IPS-18c (cell line): ENCODE measurements around the gene GFER.
"Not testable (repeated sequence)": the region's sequence is repeated elsewhere in the genome, so short reads cannot be mapped to it uniquely, and the experiment has no call there.

Experiments used
- H3K4me3 ChIP-seq: 2 replicates; pipeline ENCODE4 v1.7.0; 2013; ENCODE audit warnings: low read depth, mild to moderate bottlenecking, low read length, moderate library complexity; ENCODE audit not compliant: insufficient read depth
- H3K9me3 ChIP-seq: one replicate; pipeline ENCODE4 v1.6.1; 2013; ENCODE audit warnings: mild to moderate bottlenecking, low read length, moderate library complexity; ENCODE audit not compliant: control insufficient read depth, insufficient read depth

Gene GFER

DNA sequence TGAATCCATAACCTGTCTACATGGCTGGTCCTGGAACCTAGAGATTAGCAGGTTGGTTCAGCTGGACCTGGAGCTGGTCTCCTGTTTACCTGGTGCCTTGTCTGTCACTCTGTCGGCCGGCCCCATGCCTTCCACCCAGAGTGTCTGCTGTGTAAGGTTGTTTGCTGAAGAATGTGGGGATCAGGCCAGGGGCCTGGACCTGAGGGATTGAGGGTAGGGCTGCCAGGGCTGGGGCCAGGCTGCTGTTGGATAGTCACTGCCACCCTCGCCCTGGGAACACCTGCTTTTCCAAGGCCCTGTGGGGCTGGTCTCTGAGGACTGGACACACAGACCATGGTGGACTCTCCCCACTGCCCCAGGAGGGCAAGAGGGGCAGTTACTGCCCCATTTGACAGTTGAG lies 44.2 kb downstream of the GFER start:
- Histone ChIP-seq H3K4me3 (no peak overlapping the region), H3K9me3 (no peaks in the 10 kb centered on the region)

DNA sequence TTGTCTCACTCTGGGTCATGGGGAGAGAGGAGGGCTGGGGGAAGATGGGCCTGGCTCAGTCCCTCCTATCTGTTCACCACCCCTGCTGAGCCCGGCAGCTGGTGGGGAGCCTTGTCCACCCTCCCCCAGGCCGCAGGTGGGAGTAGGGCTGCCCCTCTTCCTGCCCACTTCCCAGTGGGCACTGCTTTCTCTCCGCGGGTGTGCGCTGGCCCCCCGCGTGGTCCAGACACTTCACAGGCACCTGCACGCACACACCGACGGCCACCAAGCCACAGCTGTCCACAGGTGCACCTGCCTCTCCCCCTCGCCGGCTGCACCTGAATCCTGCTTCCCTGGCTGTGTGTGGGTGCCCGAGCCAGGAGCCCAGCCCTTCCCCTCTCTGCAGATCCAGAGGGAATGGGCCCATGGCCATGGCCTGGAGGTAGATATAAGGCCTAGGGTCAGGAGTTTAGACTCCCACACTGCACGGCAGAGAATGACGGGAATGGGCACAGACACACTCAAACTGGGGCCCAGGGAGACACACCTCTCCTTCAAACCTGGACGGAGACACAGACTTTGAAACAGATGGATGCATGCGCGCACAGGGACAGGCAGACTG lies 44.7 kb downstream of the GFER start:
- no peak overlapping the region for H3K4me3 ChIP-seq
- no peaks in the 10 kb centered on the region for H3K9me3 ChIP-seq

DNA sequence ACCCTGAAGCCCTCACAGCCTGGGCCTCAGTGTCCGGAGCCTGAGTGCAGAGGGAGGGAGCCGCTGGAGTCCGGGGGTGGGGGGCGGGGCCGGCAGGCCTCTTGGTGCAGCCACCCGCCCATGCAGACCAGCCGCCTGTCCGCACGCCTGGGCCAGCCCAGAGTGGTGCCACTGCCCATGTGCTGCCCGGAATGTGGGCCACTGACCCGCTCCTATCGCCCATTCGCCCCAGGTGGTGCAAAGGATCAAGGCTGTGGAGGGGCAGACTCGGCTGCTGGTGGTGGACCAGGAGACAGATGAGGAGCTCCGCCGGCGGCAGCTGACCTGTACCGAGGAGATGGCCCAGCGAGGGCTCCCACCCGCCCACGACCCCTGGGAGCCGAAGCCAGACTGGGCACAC lies 45.4 kb downstream of the GFER start:
- H3K4me3 ChIP-seq = no peak overlapping the region

GRCh38 chr16:2030036-2030435 lies 46.0 kb downstream of the GFER start:
- Histone ChIP-seq H3K4me3 (no peak overlapping the region), H3K9me3 (no peaks in the 10 kb centered on the region)

More for the DNA sequence above, 45.4 kb downstream of the GFER start:
- no peaks in the 10 kb centered on the region for H3K9me3 ChIP-seq

- H3K4me3 ChIP-seq = no peak overlapping the region
- no peaks in the 10 kb centered on the region for H3K9me3 ChIP-seq
Measured at GRCh38 chr16:2031081-2031577, 47.1 kb downstream of the GFER start.

DNA sequence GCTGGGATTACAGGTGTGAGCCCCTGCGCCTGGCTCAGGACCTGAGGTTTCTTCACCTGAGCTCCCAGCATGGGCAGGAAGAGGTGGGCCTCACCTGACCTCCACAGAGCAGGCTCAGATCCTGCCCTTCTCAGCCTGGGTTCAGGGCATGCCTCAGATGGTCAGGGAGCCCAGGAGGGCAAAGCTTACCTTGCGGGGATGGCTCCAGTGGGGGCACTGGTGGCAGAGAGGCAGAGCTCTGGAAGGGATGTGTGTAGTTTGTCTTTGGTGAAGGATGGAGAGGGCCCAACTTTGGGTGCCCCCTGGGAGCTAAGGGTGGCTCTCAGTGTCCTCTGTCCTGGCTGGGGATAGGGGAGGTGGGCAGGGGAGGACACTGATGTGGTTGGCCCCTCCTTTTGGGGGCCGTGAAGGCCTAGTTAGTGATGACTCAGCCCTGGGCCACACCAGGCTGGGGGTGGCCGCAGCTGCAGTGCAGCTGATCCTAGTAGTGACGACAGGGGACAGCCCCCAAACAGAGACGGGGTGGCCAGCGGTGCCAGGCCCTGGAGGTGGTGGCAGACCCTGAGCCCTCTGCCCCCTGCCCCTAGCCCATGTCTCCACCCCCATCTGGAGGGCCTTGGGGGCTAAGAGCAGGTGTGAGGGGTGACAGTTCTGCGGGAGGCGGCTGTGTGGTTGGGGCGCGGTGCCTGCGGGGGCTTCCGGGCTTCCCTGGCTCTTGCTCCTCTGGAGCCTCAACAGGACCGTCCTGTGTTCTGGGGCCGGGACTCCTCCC lies 48.5 kb downstream of the GFER start:
- Histone ChIP-seq H3K9me3 (no peaks in the 10 kb centered on the region), H3K4me3 (no peak overlapping the region)

- Histone ChIP-seq H3K4me3 (no peak overlapping the region), H3K9me3 (no peaks in the 10 kb centered on the region)
Measured at GRCh38 chr16:2033057-2033908, 49.3 kb downstream of the GFER start.

DNA sequence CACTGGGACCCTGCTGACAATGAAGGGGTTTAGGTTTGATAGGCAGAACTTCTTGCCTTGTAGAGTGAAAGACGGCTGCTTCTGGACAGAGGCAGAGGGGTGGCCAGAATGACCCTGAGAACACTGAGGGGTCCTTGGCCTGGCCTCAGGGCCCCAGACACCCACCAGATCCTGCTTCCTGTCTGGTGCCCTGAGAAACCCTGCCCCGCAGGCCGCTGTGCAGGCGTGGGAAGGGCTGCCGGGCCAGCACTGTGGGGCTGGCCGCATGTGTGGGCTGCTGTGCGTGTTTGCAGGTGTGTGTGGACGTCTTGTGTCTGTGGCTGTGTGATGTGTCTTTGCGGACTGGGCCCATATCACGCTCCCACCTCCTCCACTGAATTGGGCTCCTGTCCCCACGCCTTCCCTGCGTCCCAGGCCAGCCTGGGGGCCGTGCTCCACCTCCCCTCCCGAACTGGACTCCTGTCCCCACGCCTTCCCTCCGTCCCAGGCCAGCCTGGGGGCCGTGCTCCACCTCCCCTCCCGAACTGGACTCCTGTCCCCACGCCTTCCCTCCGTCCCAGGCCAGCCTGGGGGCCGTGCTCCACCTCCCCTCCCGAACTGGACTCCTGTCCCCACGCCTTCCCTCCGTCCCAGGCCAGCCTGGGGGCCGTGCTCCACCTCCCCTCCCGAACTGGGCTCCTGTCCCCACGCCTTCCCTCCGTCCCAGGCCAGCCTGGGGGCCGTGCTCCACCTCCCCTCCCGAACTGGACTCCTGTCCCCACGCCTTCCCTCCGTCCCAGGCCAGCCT lies 50.1 kb downstream of the GFER start:
- H3K9me3 ChIP-seq, H3K4me3 ChIP-seq: not testable (repeated sequence)

DNA sequence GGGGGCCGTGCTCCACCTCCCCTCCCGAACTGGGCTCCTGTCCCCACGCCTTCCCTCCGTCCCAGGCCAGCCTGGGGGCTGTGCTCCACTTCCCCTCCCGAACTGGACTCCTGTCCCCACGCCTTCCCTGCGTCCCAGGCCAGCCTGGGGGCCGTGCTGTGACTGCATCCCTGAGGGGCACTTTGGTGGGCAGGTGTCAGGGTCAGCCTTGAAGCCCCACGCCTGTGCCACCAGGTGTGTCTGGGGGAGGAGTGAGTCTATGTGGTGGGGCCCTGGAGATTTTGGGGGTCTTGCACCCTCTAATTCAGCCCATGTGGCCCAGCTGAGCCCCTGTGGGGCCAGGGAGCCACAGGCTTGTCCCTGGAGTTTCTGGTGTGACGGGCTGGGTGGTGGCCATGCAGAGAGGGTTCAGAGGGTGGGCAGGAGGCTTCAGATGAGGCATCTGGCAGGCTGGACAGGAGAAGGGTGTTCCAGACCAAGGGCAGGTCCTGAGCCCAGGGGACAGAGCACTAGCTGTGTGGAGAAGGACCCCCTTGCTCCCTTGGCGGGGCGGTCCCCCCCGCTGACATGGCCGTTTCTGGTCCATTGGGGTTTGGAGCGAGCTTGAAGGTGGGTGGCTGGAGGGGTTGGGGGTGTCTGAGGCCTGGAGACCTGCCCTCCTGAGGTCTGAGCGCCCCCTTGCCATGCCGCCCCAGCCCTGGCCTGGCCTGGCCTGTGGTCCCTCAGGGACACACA lies 50.9 kb downstream of the GFER start:
- H3K9me3 ChIP-seq = no peaks in the 10 kb centered on the region
- no peak overlapping the region for H3K4me3 ChIP-seq

DNA sequence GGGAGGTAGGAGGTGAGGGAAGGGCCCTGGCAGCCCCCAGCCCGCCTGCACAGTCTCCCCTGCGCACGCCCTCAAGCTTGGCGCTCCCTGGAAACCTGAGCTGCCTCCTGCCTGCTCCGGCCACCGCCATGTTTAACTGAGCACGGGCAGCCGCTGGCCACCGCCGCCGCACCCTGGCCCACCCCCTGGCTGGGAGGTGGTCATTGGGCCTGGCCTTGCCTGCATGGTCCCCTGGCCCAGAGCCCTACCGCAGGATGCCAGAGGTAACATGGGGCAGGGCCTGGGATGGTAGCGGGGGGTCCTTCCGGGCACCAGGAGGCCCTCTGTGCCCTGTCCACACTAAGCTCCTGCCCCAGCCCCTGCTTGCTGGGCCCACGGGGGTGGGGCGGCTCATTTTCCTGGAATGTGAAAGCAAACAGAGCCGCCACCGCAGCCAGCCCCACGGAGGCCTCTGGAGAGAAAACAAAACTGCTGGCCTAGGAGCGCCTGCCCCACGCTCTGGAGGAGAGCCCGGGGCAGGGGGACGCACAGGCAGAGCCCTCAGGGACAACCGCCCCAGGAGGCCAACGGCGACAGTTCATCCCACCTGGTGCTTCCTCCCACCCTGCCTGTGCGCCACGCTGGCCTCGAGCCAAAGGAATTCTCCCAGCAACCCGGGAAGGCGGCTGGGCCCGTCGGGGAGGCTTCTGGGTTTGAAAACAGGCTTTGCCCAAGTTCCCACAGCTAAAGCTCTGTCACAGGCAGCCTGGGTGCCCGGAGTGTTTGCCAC lies 51.6 kb downstream of the GFER start:
- no peak overlapping the region for H3K4me3 ChIP-seq

DNA sequence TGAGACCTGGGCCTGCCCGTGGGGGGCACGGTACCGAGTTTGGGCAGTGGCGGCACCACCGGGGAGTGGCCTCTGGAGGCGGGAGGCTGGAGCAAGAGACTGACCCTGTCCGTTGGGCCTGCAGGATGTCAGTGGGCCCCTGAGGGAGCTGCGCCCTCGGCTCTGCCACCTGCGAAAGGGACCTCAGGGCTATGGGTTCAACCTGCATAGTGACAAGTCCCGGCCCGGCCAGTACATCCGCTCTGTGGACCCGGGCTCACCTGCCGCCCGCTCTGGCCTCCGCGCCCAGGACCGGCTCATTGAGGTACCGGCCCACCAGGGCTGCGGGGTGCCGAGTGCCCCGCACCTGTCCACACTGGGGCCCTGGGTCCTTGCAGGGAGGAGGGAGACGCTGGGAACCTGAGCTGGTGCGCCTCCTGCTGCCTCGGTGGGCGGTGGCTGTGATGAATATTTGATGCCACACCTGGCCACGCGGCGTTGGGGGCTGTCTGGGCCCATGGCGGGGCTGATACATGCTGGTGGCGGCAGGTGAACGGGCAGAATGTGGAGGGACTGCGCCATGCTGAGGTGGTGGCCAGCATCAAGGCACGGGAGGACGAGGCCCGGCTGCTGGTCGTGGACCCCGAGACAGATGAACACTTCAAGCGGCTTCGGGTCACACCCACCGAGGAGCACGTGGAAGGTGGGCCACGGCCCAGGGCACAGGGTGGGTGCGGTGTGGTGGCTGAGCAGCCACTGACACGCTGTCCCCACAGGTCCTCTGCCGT lies 52.4 kb downstream of the GFER start:
- Histone ChIP-seq H3K4me3 (no peak overlapping the region), H3K9me3 (no peaks in the 10 kb centered on the region)

More for the DNA sequence above, 51.6 kb downstream of the GFER start:
- no peaks in the 10 kb centered on the region for H3K9me3 ChIP-seq

- H3K9me3 ChIP-seq = no peaks in the 10 kb centered on the region
- no peak overlapping the region for H3K4me3 ChIP-seq
Measured at GRCh38 chr16:2037115-2037514, 53.1 kb downstream of the GFER start.
